ENCODE measurements around the gene DNAAF1. TPM values are rescaled to one million over a fixed set of nuclear protein-coding genes. Genes with fewer than 3 reads are reported as not detected.

The DNAAF1 gene
- total and polyA plus RNA-seq, 2 experiments from 2014 or later = not detected

- Histone ChIP-seq H3K79me2 (ENCODE audit: insufficient read depth) (no peaks in the 10 kb centered on the region), H3K9ac (no peak overlapping the region), H3K27ac (no peak overlapping the region), H3K9me2 (ENCODE audit: insufficient read depth) (no peaks in the 10 kb centered on the region), H2AFZ (no peak overlapping the region), H3K9me3 (ENCODE audit: low read depth) (no peaks in the 10 kb centered on the region), H3K4me1 (ENCODE audit: insufficient read depth) (no peaks in the 10 kb centered on the region), H3F3A (ENCODE audit: insufficient read depth) (no peaks in the 10 kb centered on the region), H3K4me2 (ENCODE audit: unreplicated experiment) (no peak overlapping the region), H3K4me3 (no peak overlapping the region), H4K20me1 (ENCODE audit: insufficient read depth) (no peaks in the 10 kb centered on the region), H3K27me3 (replicated peaks; ENCODE audit: insufficient read depth) (peaks cover 31% of the 10 kb centered on the region), H3K36me3 (ENCODE audit: low read depth) (no peaks in the 10 kb centered on the region)
- in situ Hi-C loops (cut with MboI) = no loop called here
- no peak for TF ChIP-seq EZH2 (IDR thresholded peaks at IDR 0.05; ENCODE audit: insufficient read depth, poor library complexity, severe bottlenecking)
- no peak for TF ChIP-seq EZH2phosphoT487 (IDR thresholded peaks at IDR 0.05; ENCODE audit: insufficient read depth, low read depth)
- WGBS, 2 experiments (ENCODE audit: low coverage in 1 of 2, low lambda C conversion rate in 2 of 2, missing lambda C conversion rate in 2 of 2) = 73 to 83% methylated on average over 7 of the region's 7 CpGs
- DNase-seq = no peak
Measured at GRCh38 chr16:84165746-84166145, 20.6 kb downstream of the DNAAF1 start.

DNA sequence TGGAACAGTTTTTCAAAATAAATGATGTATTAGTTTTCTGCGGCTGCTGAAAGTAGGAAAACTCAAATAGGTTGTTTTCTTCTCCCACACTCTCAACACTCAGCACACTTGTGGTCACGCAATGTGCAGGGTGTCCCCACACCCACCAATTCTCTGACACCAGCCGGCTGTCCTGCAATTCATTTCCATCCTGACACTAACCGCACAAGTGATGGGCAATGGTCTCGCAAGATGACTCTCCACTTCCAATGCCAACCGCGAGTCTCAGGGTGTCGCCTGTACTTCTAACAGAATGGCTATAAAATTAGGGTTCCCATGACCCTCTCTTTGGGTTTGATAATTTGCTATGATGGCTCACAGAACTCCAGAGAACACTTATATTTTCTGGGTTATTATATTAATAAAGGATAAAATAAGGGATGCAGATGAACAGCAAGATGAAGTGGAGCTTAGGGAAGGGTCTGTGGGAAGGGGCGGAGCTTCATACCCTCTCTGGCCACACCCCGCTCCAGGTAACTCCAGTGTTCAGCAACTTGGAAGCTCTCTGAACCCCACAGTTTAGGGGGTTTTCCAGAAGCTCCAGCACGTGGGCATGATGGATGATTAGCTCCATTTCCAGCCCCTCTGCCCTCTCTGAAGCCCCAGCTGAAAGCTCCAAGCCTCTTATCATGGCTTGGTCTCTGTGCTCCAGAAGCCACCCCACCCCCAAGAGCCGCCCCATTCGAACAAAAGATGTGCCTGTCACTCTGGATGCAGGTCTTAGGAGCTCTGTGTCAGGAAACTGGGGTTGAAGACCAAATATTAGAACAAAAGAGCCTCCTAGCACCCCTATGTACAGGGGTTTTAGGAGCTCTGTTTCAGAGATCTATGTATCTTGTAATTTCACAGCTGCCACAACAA lies 21.9 kb downstream of the DNAAF1 start:
- TF ChIP-seq EZH2 (IDR thresholded peaks at IDR 0.05; ENCODE audit: insufficient read depth, poor library complexity, severe bottlenecking) (no peak), EZH2phosphoT487 (IDR thresholded peaks at IDR 0.05; ENCODE audit: insufficient read depth, low read depth) (no peak)
- no peak overlapping the region for H3K4me2 ChIP-seq (ENCODE audit: unreplicated experiment)
- H3K27me3 ChIP-seq (replicated peaks; ENCODE audit: insufficient read depth) = peaks cover 27% of the 10 kb centered on the region
- H3K36me3 ChIP-seq (ENCODE audit: low read depth) = no peaks in the 10 kb centered on the region
- no peak overlapping the region for H2AFZ ChIP-seq
- H4K20me1 ChIP-seq (ENCODE audit: insufficient read depth) = no peaks in the 10 kb centered on the region
- no peak overlapping the region for H3K27ac ChIP-seq
- DNase-seq = no peak
- no peaks in the 10 kb centered on the region for H3K9me3 ChIP-seq (ENCODE audit: low read depth)
- no peaks in the 10 kb centered on the region for H3K79me2 ChIP-seq (ENCODE audit: insufficient read depth)
- H3K9ac ChIP-seq = no peak overlapping the region
- H3F3A ChIP-seq (ENCODE audit: insufficient read depth) = no peaks in the 10 kb centered on the region
- 64 to 70% methylated on average over 13 of the region's 13 CpGs for WGBS, 2 experiments (ENCODE audit: low coverage in 1 of 2, low lambda C conversion rate in 2 of 2, missing lambda C conversion rate in 2 of 2)
- in situ Hi-C loops (cut with MboI) = no loop called here
- no peak overlapping the region for H3K4me3 ChIP-seq
- no peaks in the 10 kb centered on the region for H3K9me2 ChIP-seq (ENCODE audit: insufficient read depth)
- no peaks in the 10 kb centered on the region for H3K4me1 ChIP-seq (ENCODE audit: insufficient read depth)

DNA sequence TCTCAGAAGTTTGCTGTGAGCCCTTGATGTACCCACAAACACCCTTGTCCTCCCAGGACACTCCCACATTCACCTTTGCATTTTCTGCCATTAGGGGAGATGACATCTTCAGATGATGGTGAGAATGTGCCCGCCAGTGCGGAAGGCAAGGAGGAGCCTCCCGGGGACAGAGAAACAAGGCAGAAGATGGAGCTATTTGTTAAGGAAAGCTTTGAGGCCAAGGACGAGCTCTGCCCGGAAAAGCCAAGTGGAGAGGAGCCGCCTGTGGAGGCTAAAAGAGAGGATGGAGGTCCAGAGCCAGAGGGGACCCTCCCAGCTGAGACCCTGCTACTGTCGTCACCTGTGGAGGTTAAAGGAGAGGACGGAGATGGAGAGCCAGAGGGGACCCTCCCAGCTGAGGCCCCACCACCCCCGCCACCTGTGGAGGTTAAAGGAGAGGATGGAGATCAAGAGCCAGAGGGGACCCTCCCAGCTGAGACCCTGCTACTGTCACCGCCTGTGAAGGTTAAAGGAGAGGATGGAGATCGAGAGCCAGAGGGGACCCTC lies 24.7 kb downstream of the DNAAF1 start:
- Histone ChIP-seq H3K4me3 (no peak overlapping the region), H4K20me1 (ENCODE audit: insufficient read depth) (no peaks in the 10 kb centered on the region), H3F3A (ENCODE audit: insufficient read depth) (no peaks in the 10 kb centered on the region), H3K36me3 (ENCODE audit: low read depth) (no peaks in the 10 kb centered on the region), H3K4me2 (ENCODE audit: unreplicated experiment) (no peak overlapping the region), H3K27ac (no peak overlapping the region), H3K9me3 (ENCODE audit: low read depth) (no peaks in the 10 kb centered on the region), H3K4me1 (ENCODE audit: insufficient read depth) (no peaks in the 10 kb centered on the region), H2AFZ (no peak overlapping the region), H3K27me3 (replicated peaks; ENCODE audit: insufficient read depth) (peaks cover 19% of the 10 kb centered on the region), H3K9ac (no peak overlapping the region), H3K79me2 (ENCODE audit: insufficient read depth) (no peaks in the 10 kb centered on the region), H3K9me2 (ENCODE audit: insufficient read depth) (no peaks in the 10 kb centered on the region)
- TF ChIP-seq EZH2phosphoT487 (IDR thresholded peaks at IDR 0.05; ENCODE audit: insufficient read depth, low read depth) (no peak), EZH2 (IDR thresholded peaks at IDR 0.05; ENCODE audit: insufficient read depth, poor library complexity, severe bottlenecking) (no peak)
- 72% methylated on average over 10 to 11 of the region's 11 CpGs for WGBS, 2 experiments (ENCODE audit: low coverage in 1 of 2, low lambda C conversion rate in 2 of 2, missing lambda C conversion rate in 2 of 2)
- no peak for DNase-seq
- in situ Hi-C loops (cut with MboI) = no loop called here

DNA sequence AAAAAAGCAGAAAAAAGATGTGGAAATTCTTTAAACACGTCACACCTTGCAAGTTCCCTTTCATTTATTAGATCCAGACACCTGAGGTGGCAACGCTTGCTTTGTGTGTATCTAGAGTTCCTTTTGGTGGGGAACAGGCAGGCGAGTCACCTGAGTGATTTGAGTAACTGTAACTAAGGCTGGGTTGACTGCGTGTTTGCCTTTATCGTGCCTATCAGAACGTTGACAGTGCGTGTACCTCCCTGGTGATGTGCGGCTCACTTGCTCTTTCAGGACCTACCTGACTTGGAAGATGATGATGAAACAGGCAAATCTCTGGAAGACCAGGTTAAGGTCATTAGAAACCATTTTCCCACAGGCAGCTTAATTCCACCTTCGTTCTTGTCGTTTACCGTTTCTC lies 29.3 kb downstream of the DNAAF1 start:
- Histone ChIP-seq H2AFZ (no peak overlapping the region), H3K27me3 (replicated peaks; ENCODE audit: insufficient read depth) (no peaks in the 10 kb centered on the region), H3K36me3 (ENCODE audit: low read depth) (no peaks in the 10 kb centered on the region), H3K4me3 (no peak overlapping the region), H3K4me2 (ENCODE audit: unreplicated experiment) (no peak overlapping the region), H4K20me1 (ENCODE audit: insufficient read depth) (no peaks in the 10 kb centered on the region), H3K79me2 (ENCODE audit: insufficient read depth) (no peaks in the 10 kb centered on the region), H3F3A (ENCODE audit: insufficient read depth) (peaks cover 10% of the 10 kb centered on the region; the same call in 1 of the 2 replicates), H3K9ac (no peak overlapping the region), H3K9me3 (ENCODE audit: low read depth) (no peaks in the 10 kb centered on the region), H3K9me2 (ENCODE audit: insufficient read depth) (no peaks in the 10 kb centered on the region), H3K27ac (no peak overlapping the region), H3K4me1 (ENCODE audit: insufficient read depth) (peaks cover 21% of the 10 kb centered on the region)
- in situ Hi-C loops (cut with MboI) = no loop called here
- WGBS, 2 experiments (ENCODE audit: low coverage in 1 of 2, low lambda C conversion rate in 2 of 2, missing lambda C conversion rate in 2 of 2) = 81 to 83% methylated on average over 11 of the region's 11 CpGs
- TF ChIP-seq EZH2 (IDR thresholded peaks at IDR 0.05; ENCODE audit: insufficient read depth, poor library complexity, severe bottlenecking) (no peak), EZH2phosphoT487 (IDR thresholded peaks at IDR 0.05; ENCODE audit: insufficient read depth, low read depth) (no peak)
- no peak for DNase-seq

Data from GM23248 (cell line).